Activated CD4-positive, alpha-beta T cell treated with anti-CD3 and anti-CD28 coated beads, Interleukin-10, Interleukin-2, amounts not matched to agents 100 ng/mL and 50 ng/mL, durations not matched to agents 16 hours and 8 hours (primary cell): ENCODE data around the gene COL19A1.
"Not testable (repeated sequence)": the region's sequence is repeated elsewhere in the genome, so short reads cannot be mapped to it uniquely, and the experiment has no call there.

ENCODE experiments used
- DNase-seq: peaks from one replicate; pipeline ENCODE4 v3.0.0-alpha.2; 2020

COL19A1 gene

DNA sequence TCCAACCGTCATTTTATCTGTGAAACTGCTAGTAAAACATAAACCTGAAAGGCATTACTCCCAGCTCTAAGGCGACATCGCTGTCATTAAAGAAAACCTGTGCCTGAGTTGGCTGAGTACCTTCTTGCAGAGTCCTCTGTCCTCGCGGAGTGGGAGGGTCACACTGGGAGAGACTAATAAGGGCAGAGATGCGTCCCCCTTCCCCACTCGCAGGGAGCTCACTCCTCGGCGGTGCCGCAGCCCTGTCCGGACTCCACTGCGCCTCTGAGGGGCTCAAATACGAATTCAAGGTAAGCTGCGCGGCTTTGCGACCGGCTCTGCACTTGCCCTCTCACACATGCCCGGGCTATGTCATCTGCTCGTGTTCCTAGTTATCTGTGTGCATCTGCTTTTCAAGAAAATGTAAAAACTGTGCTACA, at the start of gene COL19A1:
TSS of gene COL19A1 (plus strand) at position 206 of the 419 bp plus-strand sequence. CDS start 13,012 bp downstream, outside the sequence.
- DNase-seq: peak; percentile 14

GRCh38 chr6:69816569-69816968, 49.8 kb upstream of the COL19A1 start:
- peak; percentile 21 for DNase-seq

DNA sequence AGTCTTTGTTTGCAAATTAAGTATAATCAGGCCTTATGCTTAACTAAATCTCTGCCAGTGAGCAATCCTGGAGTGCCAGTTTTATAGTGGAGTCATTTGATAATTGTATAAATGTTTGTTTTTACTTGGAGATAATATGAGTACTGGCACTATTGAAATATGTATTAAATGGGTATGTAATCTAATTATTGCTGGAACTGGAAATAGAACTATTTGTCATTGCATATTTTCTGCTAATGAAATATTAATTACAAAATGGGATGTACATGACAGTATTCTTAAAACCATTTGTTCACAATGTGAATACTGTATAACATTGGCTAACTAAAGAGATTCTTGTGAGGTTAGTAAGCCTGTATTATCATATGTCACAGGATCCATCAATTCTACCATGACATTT, 49.0 kb upstream of the COL19A1 start:
- no peak for DNase-seq

DNA sequence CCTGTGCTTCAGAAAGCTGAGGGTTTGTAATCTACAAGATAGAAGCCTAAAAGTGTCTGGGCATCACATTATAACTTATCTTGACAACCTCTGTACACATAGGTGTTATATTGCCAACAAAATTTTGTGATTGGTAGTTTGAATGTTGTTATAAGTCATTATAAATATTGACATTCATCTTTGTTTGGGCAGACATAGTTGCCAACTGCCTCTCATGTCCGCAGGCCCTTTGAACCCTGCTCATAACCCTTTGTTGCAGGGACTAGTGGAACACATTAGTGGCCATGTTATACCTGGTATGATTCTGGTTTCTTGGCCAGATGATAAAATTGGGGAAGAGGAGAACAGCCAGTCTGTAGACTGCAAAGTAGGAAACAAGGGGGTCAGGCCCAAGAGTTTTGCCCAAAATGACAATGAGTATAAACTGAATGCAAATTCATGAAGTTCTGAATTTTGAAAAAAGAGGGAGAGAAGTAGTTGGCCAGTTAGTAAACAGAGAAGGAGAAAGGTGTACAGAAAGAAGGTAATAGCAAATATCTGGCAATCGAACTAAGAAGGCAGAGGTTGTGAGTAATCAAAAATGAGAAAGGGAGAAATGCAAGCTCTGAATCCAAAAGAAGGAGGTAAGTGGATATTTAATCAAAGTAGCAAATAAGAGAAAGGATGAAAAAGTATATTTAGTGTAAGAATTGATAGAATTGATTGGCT, 48.0 kb upstream of the COL19A1 start:
- DNase-seq: no peak

GRCh38 chr6:69819138-69819537, 47.2 kb upstream of the COL19A1 start:
- no peak for DNase-seq

GRCh38 chr6:69820018-69820417, 46.3 kb upstream of the COL19A1 start:
- peak; percentile 27 for DNase-seq

GRCh38 chr6:69820438-69820837, 45.9 kb upstream of the COL19A1 start:
- no peak for DNase-seq

DNA sequence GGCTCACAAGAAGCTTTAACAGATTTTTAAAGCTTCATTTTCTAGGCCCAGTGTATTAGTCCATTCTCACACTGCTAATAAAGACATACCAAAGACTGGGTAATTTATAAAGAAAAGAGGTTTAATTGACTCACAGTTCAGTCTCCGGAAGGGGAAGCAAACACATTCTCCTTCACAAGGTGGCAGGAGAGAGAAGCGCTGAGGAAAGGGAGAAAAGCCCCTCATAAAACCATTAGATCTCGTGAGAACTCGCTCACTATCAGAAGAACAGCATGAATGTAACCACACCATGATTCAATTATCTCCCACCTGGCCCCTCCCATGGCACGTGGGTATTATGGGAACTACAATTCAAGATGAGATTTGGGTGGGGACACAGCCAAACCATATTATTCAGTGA, 42.0 kb upstream of the COL19A1 start:
- not testable (repeated sequence) for DNase-seq

DNA sequence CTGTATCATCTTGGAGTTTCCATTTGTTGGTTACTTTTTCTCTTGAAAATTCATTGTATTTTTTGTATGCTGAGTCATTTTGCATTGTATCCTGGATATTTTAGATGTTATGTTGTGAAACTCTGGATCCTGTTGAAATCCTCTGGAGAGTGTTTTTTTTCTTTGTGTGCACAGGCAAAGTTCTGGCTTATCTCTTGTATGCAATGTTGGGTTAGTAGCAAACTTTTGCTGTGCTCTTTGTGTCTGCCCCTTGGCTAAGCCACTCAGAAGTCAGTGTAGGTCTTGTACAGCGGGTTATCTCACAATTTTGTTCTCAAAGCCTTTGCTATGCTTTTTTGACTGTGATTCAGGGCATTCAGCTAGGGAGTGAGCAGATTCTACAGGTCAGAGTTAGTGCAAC, 40.5 kb upstream of the COL19A1 start:
- no peak for DNase-seq

- no peak for DNase-seq
Observed at GRCh38 chr6:69827276-69827893, 39.0 kb upstream of the COL19A1 start.

GRCh38 chr6:69832558-69832957, 33.8 kb upstream of the COL19A1 start:
- no peak for DNase-seq

GRCh38 chr6:69835414-69836179, 30.8 kb upstream of the COL19A1 start:
- DNase-seq: peak; percentile 39

DNA sequence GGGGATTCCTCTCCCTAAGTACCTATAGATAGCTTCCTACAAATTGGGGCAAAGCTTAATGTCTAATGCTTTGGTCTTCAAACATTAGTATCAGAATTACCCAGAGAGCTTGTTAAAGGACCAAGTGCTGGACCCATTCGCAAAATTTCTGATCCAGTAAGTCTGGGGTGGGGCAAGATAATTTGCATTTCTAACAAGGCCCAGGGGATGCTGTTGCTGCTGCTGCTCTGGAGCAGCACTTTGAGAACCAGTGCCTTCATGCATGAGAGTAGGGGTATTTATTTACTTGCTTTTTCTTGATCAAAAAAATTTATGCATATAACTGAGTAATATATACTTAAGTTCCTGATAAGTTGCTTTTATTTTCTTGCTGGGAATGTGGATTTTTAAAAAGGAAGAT, 24.5 kb upstream of the COL19A1 start:
- DNase-seq: no peak

DNA sequence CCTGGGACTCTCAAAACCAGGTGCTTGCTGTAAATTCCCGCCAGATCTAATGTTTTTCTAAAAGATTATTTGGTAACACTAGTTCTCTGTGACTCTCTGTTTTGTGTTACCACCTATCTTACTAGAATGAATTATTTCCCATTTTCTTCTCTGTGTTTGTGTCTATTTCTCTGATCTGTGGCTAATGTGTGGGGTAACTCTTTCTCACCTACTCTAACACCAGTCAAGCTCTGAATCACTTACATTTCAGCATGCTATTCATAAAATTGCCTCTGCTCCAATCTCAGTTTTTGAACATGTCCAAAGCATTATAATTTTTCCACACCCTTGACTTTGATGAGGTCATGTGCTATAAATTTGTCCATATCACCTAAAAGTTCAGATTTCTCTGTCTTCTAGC, 23.2 kb upstream of the COL19A1 start:
- DNase-seq: no peak

- DNase-seq: no peak
Observed at GRCh38 chr6:69846312-69846711, 20.0 kb upstream of the COL19A1 start.

DNA sequence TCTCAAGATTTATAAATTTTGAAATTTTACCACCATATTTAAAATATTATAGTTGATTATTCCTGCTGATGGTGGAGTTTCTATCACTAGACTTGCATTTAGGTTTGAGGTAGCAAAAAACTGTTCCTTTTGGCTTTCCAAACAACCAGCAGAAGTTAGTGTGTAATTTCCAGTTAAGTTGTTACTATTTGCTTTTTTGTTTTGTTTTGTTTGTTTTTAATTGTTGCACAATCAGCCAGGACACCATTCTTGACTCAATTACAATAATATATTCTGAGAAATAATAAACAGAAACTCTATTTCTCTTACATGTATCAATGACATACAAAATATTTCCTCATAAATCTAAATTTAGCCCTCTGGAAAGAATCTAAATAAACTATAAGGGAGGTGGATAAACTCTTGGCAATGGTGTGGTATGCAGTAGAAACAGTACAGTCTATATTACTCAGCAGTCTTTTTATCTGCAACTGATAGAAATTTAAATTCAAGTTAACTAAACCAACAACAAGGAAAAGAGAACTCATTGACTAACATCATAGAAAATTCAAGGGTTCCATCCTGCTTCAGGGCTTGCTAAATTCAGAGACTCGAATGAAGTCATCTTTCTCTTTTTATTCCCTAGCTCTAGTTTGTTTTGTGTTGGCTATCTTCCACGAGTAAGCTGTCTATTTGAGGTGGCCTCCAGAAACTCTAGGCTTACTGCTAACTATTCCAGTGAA, 19.4 kb upstream of the COL19A1 start:
- DNase-seq: no peak

DNA sequence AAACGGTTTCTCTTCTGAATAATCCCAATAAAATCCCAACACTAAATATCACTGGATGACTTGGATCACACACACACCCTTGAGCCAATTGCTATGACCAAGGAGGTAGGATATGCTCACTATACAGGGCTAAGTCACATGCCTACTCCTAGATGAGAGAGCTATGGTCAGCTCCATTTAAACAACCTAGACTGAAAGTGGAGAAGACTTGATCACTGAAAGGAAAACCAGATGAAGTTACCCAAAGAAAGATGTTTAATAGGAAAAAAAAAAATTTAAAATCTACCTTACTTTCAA, 18.9 kb upstream of the COL19A1 start:
- DNase-seq: no peak

- no peak for DNase-seq
Observed at GRCh38 chr6:69848552-69848951, 17.8 kb upstream of the COL19A1 start.

DNA sequence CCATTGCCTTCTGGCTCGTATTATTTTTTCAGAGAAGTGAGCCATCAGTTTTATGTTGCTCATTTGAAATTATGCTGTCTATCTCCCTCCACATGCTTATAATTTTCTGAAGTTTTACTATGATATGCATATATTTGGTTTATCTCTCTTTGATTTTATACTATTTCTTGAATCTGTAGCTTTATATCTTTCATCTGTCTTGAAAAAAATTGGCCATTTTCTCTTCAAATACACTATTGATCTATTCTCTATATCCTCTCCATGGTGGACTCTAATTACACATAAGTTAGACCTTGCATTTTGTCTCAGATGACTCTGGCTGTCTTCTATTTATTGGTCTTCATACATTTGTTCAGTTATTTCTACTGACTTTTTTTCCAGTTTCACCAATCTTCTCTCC, 13.7 kb upstream of the COL19A1 start:
- DNase-seq: no peak

GRCh38 chr6:69861986-69862385, 4.4 kb upstream of the COL19A1 start:
- DNase-seq: no peak

GRCh38 chr6:69863766-69864165, 2.6 kb upstream of the COL19A1 start:
- no peak for DNase-seq

DNA sequence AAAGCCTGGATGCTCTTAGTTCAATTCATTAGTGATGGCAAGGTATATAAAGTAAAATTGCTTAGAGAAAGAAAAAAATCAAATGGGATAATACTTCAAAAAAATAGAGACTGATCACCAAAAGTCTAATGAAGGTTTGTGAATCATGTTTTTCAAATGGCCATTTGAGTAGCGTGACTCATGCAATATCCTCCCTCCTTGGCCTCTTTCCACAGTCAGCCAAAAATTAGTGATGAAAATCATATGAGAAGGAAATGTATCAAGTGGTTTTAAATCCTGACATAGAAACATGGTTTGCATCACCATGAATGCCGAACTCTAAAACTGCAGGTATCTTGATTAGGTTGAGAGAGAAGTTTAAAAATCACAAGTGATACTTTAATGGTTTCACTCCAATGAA, 1.2 kb upstream of the COL19A1 start:
- DNase-seq: no peak
